Measurements from ENCODE around the gene DCLK1.

The DCLK1 gene

GRCh38 chr13:35833031-35833430 is 298.2 kb downstream of the DCLK1 start:
- DNase-seq (ENCODE audit: low read depth, low spot score), result no peak

DNA sequence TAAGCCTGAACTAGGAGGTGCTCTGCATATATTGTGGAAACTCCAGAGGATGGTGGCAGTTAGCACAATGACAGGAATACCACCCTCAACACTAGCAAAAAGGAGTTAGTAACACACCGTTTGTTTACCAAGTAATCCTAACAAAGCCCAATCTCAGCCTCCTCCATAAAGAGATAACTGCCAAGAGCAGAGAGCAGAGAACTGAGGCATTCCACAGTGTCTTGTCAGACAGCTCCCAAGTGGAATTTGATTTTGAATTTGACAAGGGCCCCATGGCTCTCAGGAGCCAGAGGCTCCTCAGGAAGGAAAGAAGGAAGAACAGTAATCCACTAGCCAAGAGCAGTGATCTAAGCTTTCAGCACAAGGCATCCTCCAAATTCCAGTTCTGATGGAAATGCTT is 298.6 kb downstream of the DCLK1 start:
- DNase-seq (ENCODE audit: low read depth, low spot score), result no peak

- DNase-seq (ENCODE audit: low read depth, low spot score), result no peak
Observed at GRCh38 chr13:35830850-35831450, 300.2 kb downstream of the DCLK1 start.

- DNase-seq (ENCODE audit: low read depth, low spot score), result no peak
Observed at GRCh38 chr13:35826626-35827254, 304.4 kb downstream of the DCLK1 start.

DNA sequence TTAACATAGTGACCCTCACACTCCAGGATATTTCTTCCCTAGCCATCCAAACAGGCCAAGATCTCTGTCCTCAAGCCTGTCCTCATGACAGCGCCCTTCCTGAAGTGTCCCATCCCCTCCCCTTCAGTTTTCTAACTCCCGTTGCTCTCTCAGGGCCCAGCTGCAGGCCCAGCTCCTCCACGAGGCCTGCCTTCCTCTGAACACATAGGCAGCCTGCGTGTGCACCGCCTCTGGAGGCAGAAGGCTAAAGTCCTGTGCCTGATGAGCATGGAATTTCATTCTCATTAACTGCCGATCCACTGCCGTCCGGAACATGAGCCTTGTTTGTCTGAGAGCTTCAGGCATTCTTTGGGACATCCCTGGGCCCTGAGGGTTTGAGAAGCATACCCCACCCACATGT is 306.4 kb downstream of the DCLK1 start:
- DNase-seq (ENCODE audit: low read depth, low spot score), result no peak

DNA sequence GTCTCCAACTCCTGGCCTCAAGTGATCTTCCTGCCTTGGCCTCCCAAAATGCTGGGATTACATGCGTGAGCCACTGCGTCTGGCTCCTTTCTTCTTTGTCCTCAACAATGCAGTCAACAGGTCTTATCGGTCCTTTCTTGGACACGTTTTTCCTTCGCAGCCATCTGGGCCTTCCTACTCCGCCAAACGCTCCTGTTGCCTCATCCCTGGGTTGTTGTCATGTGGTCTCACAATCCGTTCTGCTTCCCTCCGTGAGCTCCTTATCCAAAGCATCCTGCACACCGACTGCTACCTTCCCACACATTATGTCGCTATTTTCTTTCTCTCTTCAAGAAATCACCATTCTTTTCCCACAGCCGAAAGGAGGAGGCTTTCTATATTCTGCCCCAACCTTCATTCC is 306.8 kb downstream of the DCLK1 start:
- DNase-seq (ENCODE audit: low read depth, low spot score), result no peak

DNA sequence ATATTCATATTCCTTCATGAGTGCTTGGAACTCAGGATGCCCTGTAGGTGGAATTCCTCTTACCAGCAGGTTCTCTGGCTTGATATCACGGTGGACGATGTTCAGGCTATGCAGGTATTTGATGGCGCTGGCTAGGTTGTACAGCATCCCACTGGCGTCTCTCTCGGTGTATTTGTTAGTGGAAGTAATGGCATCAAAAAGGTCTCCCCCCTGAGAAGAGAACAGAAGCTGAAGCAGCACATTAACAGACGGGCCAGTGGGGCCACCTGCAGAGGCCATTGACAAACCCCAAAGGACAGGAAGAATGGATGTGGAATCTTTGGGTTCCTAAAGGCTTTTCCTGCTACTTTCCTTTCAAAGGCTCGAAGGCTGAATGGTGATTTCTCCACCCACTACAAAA is 308.5 kb downstream of the DCLK1 start:
- no peak for DNase-seq (ENCODE audit: low read depth, low spot score)

- no peak for DNase-seq (ENCODE audit: low read depth, low spot score)
Observed at GRCh38 chr13:35818633-35819067, 312.5 kb downstream of the DCLK1 start.

- no peak for DNase-seq (ENCODE audit: low read depth, low spot score)
Observed at GRCh38 chr13:35817642-35818607, 313.3 kb downstream of the DCLK1 start.

DNA sequence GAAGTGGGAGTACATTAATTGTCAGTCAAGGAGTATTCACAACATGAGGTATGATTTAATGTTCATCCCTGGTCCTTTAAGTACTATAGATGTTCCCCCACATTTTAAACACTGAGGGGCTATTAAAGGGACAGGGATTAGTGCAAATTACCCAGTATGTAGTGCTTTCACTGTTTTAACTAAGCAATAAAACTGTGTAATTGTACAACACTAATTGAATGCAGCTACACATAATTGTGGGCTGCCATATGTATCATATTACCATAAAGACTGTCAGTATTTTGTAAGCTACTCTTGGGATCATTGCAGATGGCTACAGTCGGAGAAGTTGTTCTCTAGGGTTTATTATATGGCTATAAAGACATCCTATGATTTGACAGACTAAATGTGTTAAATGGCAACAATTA is 316.6 kb downstream of the DCLK1 start:
- no peak for DNase-seq (ENCODE audit: low read depth, low spot score)

- DNase-seq (ENCODE audit: low read depth, low spot score), result no peak
Observed at GRCh38 chr13:35812736-35813135, 318.4 kb downstream of the DCLK1 start.

DNA sequence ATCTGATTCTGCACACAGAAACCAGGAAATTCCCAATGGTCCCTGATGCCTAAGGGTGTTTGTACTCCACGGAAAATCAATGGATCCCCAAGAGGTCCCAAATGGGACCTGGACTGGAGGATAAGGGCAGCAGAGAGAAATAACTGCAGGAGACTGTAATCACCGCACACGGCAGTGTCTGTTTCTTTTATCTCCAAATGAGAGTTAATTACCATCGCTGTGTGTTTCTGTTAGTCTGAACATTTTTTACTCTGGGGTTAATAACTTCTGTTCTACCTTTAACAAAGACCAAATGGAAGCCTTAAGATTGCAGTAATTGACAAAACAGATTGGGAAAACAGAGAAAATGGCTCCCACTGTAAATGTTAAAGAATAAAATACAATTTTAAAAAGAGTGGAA is 320.9 kb downstream of the DCLK1 start:
- DNase-seq (ENCODE audit: low read depth, low spot score), result no peak

GRCh38 chr13:35808846-35809245 is 322.3 kb downstream of the DCLK1 start:
- DNase-seq (ENCODE audit: low read depth, low spot score), result no peak

GRCh38 chr13:35804901-35805300 is 326.3 kb downstream of the DCLK1 start:
- DNase-seq (ENCODE audit: low read depth, low spot score), result no peak

- DNase-seq (ENCODE audit: low read depth, low spot score), result no peak
Observed at GRCh38 chr13:35797991-35798390, 333.2 kb downstream of the DCLK1 start.

- DNase-seq (ENCODE audit: low read depth, low spot score), result no peak
Observed at GRCh38 chr13:35797244-35797643, 333.9 kb downstream of the DCLK1 start.

GRCh38 chr13:35796623-35797022 is 334.6 kb downstream of the DCLK1 start:
- no peak for DNase-seq (ENCODE audit: low read depth, low spot score)

- no peak for DNase-seq (ENCODE audit: low read depth, low spot score)
Observed at GRCh38 chr13:35794734-35795389, 336.3 kb downstream of the DCLK1 start.

DNA sequence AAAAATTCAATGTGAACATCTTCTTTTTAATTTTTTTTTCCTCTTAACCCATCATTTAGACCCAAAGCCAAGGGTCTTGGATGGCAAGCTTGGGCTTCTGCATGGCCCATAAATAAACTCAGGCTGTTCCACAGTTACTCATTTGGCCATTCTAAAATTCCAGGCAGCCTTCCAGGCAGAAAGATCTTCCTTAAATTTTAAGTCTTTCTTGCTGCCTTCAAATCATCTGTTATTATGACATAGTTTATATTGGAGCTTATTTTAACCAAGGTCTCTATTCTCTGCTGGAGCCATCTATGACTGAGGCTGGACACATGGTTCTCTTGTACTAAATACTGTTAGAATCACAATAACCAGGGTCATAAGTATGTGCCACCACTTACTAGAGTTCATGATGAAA is 337.4 kb downstream of the DCLK1 start:
- no peak for DNase-seq (ENCODE audit: low read depth, low spot score)

DNA sequence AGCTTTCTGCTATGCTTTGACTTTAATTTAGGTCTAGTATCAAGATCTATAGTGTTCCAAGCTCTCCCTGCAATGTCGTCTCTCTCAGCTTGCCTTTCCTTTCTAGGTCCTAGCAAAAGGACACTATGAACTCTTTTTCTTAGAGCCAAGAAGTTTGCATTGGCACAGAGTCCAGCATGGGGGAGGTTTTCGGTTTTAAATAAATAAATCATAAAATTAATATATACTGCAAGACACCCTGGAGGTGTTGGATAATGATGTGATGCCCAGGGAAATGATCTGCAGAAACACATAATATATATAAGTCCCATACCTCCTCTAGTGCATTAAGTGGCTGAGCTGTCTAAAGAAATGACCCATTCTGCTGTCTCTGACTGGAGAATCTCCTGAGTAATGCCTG is 338.3 kb downstream of the DCLK1 start:
- DNase-seq (ENCODE audit: low read depth, low spot score), result no peak

GRCh38 chr13:35792021-35792420 is 339.2 kb downstream of the DCLK1 start:
- DNase-seq (ENCODE audit: low read depth, low spot score), result no peak
